T-helper 2 cell (primary cell): ENCODE data around the gene RNU11.
"Not testable (repeated sequence)": the region's sequence is repeated elsewhere in the genome, so short reads cannot be mapped to it uniquely, and the experiment has no call there.

ENCODE experiments used
- DNase-seq, 5 experiments: peaks; one replicate each; pipeline versions ENCODE4 v3.0.0 to v3.0.0-alpha.2; 2012 to 2022
- total RNA-seq, 2 donors: gene quantifications; one replicate each; lab custom pipeline; 2026; lab: John Stamatoyannopoulos, UW

Gene RNU11
- 0.62 to 1.3 reads per million in 2 donors for total RNA-seq

GRCh38 chr1:28648474-28649198, at the start of gene RNU11:
RNU11 (plus strand) TSS chr1:28648600.
- peak; percentile 52 to 98 (median 81) for DNase-seq

- peak in 1 of 5 experiments; percentile 67 for DNase-seq
Measured at GRCh38 chr1:28601696-28602095, 46.7 kb upstream of the RNU11 start.

- no peak for DNase-seq
Measured at GRCh38 chr1:28602536-28603439, 45.6 kb upstream of the RNU11 start.

- DNase-seq: no peak
Measured at GRCh38 chr1:28604411-28604810, 44.0 kb upstream of the RNU11 start.

- DNase-seq: no peak
Measured at GRCh38 chr1:28604962-28605361, 43.4 kb upstream of the RNU11 start.

GRCh38 chr1:28606771-28607170, 41.6 kb upstream of the RNU11 start:
- DNase-seq: no peak

- DNase-seq: no peak
Measured at GRCh38 chr1:28613175-28613574, 35.2 kb upstream of the RNU11 start.

- peak in 1 of 5 experiments; percentile 31 for DNase-seq
Measured at GRCh38 chr1:28631713-28632112, 16.7 kb upstream of the RNU11 start.

- DNase-seq: no peak
Measured at GRCh38 chr1:28632560-28632959, 15.8 kb upstream of the RNU11 start.

- DNase-seq: peak in 3 of 5 experiments; percentile 9 to 70 (median 24)
Measured at GRCh38 chr1:28640766-28641165, 7.6 kb upstream of the RNU11 start.

GRCh38 chr1:28642056-28642846, 6.1 kb upstream of the RNU11 start:
- DNase-seq: peak in 1 of 5 experiments; percentile 6

GRCh38 chr1:28642847-28643635, 5.4 kb upstream of the RNU11 start, which contains the start of gene TAF12:
TAF12 (minus strand) TSS chr1:28643067; CDS start chr1:28622081, 20,986 bp downstream.
- DNase-seq: peak; percentile 80 to 98 (median 84)

- DNase-seq: no peak
Measured at GRCh38 chr1:28644494-28644893, 3.9 kb upstream of the RNU11 start.

- DNase-seq: not testable (repeated sequence)
Measured at GRCh38 chr1:28645406-28645805, 3.0 kb upstream of the RNU11 start.

GRCh38 chr1:28646040-28646439, 2.4 kb upstream of the RNU11 start:
- DNase-seq: no peak

GRCh38 chr1:28648008-28648473, 359 bp upstream of the RNU11 start:
- peak; percentile 72 to 98 (median 85) for DNase-seq

- DNase-seq: not testable (repeated sequence)
Measured at GRCh38 chr1:28653063-28653462, 4.7 kb downstream of the RNU11 start.

GRCh38 chr1:28653870-28654269, 5.5 kb downstream of the RNU11 start:
- not testable (repeated sequence) for DNase-seq

- DNase-seq: not testable (repeated sequence)
Measured at GRCh38 chr1:28655448-28656311, 7.3 kb downstream of the RNU11 start.

- DNase-seq: no peak
Measured at GRCh38 chr1:28656335-28656734, 7.9 kb downstream of the RNU11 start.
